ENCODE measurements around the gene HOOK2. TPM values are rescaled to one million over a fixed set of nuclear protein-coding genes. Genes with fewer than 3 reads are reported as not detected.

The HOOK2 gene
- total RNA-seq, 1 donor from 2014 or later, result 27.9 TPM

- Mint-ChIP-seq H3K9me3 (no peaks in the 10 kb centered on the region), H3K27ac (ENCODE audit: unreplicated experiment) (no peak overlapping the region), H3K27me3 (ENCODE audit: low read depth) (no peaks in the 10 kb centered on the region), H3K36me3 (ENCODE audit: low read depth) (peaks cover 8% of the 10 kb centered on the region), H3K4me1 (peaks cover 33% of the 10 kb centered on the region), H3K4me3 (peak overlapping the region; percentile 57)
- TF ChIP-seq CTCF (conservative IDR thresholded peaks at IDR 0.05), result no peak
- no peak for DNase-seq (ENCODE audit: low read depth, low spot score)
These were observed 28.7 kb upstream of the HOOK2 start for GRCh38 chr19:12804051-12804450.

- Mint-ChIP-seq H3K36me3 (ENCODE audit: low read depth) (peaks cover 3% of the 10 kb centered on the region), H3K9me3 (no peaks in the 10 kb centered on the region), H3K4me3 (peak overlapping the region; percentile 94), H3K27me3 (ENCODE audit: low read depth) (no peaks in the 10 kb centered on the region), H3K27ac (ENCODE audit: unreplicated experiment) (no peak overlapping the region), H3K4me1 (peaks cover 29% of the 10 kb centered on the region)
- no peak for DNase-seq (ENCODE audit: low read depth, low spot score)
- no peak for TF ChIP-seq CTCF (conservative IDR thresholded peaks at IDR 0.05)
These were observed 27.1 kb upstream of the HOOK2 start for GRCh38 chr19:12802267-12803106.

DNA sequence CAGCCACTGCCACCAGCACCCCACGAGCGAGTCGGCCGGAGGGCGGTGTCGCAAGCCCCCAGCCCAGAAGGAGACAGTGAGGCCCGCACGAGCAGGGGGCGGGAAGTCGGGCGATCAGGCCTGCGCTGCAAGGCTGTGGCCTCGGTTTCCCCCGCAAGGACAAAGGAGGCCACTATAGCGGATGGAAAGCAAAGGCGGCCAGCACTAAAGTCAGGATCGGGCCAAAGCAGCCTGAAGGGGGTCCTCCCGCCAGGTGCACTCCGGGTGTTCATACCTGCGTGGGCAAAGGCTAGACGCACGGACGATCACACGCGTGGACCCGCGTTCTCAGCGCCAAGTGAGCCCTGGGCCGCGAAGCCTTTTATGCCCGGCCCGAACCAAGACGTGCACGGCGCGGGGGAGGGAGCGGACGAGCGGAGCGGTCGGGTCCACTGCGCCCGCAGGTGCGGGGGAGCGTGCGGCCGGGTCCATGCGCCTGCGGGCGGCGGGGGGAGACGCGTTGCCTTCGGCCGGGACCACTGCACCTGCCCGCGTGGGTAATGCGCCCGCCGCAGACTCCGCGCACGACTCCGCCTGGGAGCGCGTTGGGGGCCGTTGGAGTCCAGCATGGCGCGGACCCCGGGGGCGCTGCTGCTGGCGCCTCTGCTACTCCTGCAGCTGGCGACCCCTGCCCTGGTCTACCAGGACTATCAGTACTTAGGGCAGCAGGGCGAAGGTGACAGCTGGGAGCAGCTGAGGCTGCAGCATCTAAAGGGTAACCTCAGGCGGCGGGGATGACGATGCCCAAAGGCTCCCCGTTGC lies 26.3 kb upstream of the HOOK2 start, which contains the start of the genes PRDX2 and THSD8:
Gene PRDX2 (minus strand): TSS at position 335 of the 801 bp plus-strand sequence. CDS start 539 bp downstream, outside the sequence.
Gene THSD8 (plus strand): TSS at position 604 of the 801 bp plus-strand sequence. CDS start 3 bp downstream, at position 607.
- TF ChIP-seq CTCF (conservative IDR thresholded peaks at IDR 0.05), result no peak
- peak within 1 kb of the TSS; percentile 81 for H3K27ac Mint-ChIP-seq (ENCODE audit: unreplicated experiment)

GRCh38 chr19:12800923-12801465 lies 25.6 kb upstream of the HOOK2 start:
- Mint-ChIP-seq H3K27me3 (ENCODE audit: low read depth) (peaks cover 3% of the 10 kb centered on the region), H3K36me3 (ENCODE audit: low read depth) (no peaks in the 10 kb centered on the region), H3K4me3 (peak overlapping the region; percentile 94), H3K4me1 (peaks cover 25% of the 10 kb centered on the region), H3K9me3 (no peaks in the 10 kb centered on the region), H3K27ac (ENCODE audit: unreplicated experiment) (peak overlapping the region; percentile 81)
- DNase-seq (ENCODE audit: low read depth, low spot score), result no peak
- TF ChIP-seq CTCF (conservative IDR thresholded peaks at IDR 0.05), result no peak

More for the DNA sequence above, 26.3 kb upstream of the HOOK2 start, which contains the start of the genes PRDX2 and THSD8:
- no peaks in the 10 kb centered on the region for H3K27me3 Mint-ChIP-seq (ENCODE audit: low read depth)
- peak; percentile 77 for DNase-seq (ENCODE audit: low read depth, low spot score)
- peak within 1 kb of the TSS; percentile 94 for H3K4me3 Mint-ChIP-seq
- no peaks in the 10 kb centered on the region for H3K9me3 Mint-ChIP-seq
- H3K36me3 Mint-ChIP-seq (ENCODE audit: low read depth), result peaks cover 3% of the 10 kb centered on the region
- H3K4me1 Mint-ChIP-seq, result peaks cover 25% of the 10 kb centered on the region

- peak overlapping the region; percentile 94 for H3K4me3 Mint-ChIP-seq
- no peaks in the 10 kb centered on the region for H3K9me3 Mint-ChIP-seq
- H3K27ac Mint-ChIP-seq (ENCODE audit: unreplicated experiment), result no peak overlapping the region
- DNase-seq (ENCODE audit: low read depth, low spot score), result no peak
- peaks cover 3% of the 10 kb centered on the region for H3K27me3 Mint-ChIP-seq (ENCODE audit: low read depth)
- no peak for TF ChIP-seq CTCF (conservative IDR thresholded peaks at IDR 0.05)
- H3K36me3 Mint-ChIP-seq (ENCODE audit: low read depth), result no peaks in the 10 kb centered on the region
- H3K4me1 Mint-ChIP-seq, result peaks cover 28% of the 10 kb centered on the region
These were observed 25.1 kb upstream of the HOOK2 start for GRCh38 chr19:12800466-12800770.

Data from neural crest cell (in vitro differentiated cells).